GM12874 (cell line): Measurements from ENCODE around the gene PRR15L.

Source experiments
- CTCF ChIP-seq: IDR thresholded peaks from 2 replicates; pipeline ENCODE4 v1.5.1; 2011; ENCODE audit warnings: low read depth, mild to moderate bottlenecking, control low read depth, low read length, moderate library complexity; ENCODE audit not compliant: insufficient read depth

The PRR15L gene

GRCh38 chr17:47993964-47994363, 36.3 kb upstream of the PRR15L start:
- TF ChIP-seq CTCF, result no peak

- TF ChIP-seq CTCF, result no peak
These were observed 35.4 kb upstream of the PRR15L start for GRCh38 chr17:47993031-47993564.

- TF ChIP-seq CTCF, result no peak
These were observed 34.5 kb upstream of the PRR15L start for GRCh38 chr17:47992216-47992615.

- no peak for TF ChIP-seq CTCF
These were observed 33.5 kb upstream of the PRR15L start for GRCh38 chr17:47990962-47991731.

GRCh38 chr17:47989700-47990099, 32.0 kb upstream of the PRR15L start:
- no peak for TF ChIP-seq CTCF

GRCh38 chr17:47989159-47989558, 31.5 kb upstream of the PRR15L start:
- TF ChIP-seq CTCF, result no peak

- no peak for TF ChIP-seq CTCF
These were observed 29.7 kb upstream of the PRR15L start for GRCh38 chr17:47987240-47987835.
